ENCODE results near the gene B3GAT1.

Gene B3GAT1

DNA sequence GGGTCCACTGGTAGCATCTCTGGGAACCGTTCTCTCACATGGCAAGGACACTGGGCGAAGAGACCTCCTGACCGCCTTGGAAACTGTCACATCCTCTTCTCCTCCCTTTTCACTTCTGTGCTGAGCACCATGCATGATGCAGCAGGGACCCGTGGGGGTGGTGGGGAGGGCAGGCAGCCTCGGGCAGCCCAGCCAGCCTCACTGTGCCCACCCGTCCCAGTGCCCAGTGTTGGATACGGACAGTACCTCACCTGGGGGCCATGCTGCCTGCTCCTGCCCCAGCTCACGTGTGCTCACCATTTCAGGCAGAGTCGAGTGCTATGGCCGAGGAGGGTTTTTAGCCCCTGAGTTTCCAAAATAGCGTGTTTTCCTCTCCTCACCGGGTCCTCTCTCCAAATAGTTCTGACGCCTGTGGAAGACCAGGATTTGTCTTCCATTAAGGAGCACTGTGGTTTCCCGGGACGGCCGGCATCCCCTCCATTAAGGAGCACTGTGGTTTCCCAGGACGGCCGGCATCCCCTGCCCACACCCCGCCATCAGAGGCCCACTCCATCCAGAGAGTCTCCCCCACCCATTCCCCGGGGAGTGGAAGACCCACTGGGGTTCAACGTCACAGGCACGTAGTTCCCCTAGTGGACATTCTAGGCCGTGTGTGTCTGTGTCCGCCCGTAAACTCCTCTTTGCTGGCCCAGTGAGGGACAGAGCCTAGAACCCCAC is 22.4 kb downstream of the B3GAT1 start:
- DNase-seq = no peak

DNA sequence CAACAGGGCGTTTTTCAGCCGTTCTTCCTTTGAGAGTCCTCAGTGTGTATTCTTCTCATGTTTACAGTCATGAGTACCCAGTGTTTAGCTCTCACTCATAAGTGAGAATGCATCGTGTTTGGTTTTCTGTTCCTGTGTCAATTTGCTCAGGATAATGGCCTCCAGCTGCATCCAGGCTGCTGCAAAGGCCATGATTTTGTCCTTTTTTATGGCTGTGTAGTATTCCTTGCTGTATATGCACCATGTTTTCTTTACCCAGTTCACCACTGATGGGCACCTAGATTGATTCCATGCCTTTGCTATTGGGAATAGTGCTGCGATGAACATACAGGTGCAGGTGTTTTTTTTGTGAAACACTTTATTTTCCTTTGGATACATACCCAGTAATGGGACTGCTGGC is 23.5 kb downstream of the B3GAT1 start:
- DNase-seq = no peak

DNA sequence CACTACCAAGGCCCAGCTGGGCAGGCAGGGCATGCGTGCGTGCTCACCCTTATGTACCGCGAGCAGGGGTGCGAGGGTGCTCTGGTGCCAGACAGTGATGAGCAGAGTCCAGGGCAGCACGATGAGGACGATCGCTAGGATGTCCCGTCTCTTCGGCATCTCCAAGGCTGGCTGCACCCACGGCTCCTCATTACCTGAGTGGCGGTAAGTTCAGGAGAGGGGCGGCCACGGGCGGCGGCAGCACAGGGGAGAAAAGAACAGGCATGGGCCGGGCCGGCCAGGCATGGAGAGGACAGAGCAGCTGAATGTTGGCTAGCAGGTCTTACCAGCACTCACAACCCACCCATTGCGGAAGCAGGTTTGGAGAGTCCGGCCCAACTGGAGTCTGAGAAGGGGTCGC is 24.5 kb downstream of the B3GAT1 start:
- no peak for DNase-seq

DNA sequence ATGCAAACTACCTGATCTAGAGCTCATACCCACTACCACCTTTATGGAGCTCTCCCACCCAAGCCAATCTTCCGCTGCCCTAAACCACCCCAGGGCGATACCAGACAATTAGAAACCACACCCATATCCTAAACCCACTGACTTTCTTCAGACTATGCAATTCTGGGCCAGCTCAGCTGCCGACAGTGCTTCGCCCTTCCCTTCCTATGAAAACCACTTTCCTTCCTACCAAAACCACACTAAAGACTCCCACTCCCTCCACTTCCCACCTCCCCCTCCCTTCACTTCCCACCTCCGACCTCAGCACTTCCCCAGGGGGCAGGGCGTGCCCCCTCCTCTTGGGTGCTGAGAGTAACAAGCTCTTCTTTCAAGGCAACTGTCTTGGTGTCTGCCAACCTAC is 25.1 kb downstream of the B3GAT1 start:
- no peak for DNase-seq

DNA sequence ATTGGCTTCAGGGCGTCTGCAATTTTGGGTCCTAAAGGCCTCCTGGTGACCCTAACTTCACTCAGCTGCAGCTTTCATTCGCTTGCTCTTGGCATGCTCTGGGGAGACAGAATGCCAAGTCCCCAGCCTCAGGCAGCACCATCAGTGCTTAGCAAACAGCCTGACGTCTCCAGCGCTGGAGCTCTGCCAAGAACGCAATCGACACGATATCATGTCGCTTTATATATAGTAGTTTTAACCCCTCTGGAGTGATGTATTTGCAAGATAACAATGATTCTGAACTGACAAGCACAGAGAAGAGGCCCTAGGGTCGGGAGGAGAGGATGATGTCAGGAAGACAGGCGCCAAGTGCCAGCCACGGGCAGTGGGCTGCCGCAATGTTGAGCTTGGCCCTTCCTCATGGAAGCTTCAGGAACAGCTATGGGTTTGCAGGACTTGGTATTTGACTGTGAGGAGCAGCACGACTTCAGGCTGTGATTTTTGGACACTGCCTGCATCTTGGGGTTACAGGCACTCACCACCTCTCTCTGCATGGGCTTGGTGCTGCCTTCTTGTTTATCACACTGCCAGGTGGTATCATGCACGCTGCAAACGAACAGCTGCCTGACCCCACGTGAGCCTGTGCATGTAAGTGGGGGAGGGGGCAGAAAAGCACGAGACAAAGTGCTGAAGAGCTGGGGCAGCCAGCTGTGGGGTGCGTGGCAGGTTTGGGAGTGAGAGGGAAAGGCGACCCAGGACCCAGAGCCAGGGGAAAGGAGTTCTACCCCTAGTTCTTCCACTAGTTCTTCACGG is 26.1 kb downstream of the B3GAT1 start:
- no peak for DNase-seq

DNA sequence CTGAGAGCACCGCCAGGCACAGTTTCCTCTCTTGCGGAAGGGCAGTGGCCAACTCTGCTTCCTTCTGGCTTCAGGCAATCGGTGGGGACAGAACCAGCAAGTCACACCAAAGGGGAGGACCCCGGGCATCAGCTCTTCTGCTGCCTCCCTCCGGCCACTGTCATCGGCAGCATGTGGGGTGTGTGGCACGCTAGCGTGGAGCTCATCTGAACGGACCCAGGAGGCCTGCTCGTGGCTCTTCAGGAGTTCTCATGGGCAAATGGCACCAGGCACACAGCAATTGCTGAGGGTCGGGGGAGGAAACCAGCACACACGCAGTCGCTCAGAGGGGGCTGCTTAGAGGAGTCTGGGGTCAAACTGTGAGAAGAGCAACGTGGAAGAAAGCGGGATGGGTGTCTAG is 26.9 kb downstream of the B3GAT1 start:
- no peak for DNase-seq

DNA sequence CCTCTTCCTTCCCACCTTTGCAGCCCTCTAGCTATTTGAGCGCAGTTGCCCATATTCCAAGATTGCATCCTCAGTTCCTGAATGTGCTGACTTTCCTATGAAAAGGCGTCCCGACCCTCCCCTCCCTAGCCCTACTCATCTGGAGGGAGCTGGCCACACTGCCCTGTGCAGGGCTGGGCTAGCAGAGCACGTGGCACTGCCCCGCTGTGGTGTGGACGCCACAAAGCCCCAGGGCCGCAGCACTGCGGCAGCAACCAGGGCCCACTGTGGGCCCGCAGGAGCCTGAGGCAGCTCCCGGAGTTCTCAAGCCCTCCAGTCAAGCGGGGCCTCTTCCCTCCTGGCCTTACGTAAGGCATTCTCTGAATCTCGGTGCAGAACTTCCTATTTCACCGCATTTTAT is 27.6 kb downstream of the B3GAT1 start:
- DNase-seq = no peak

DNA sequence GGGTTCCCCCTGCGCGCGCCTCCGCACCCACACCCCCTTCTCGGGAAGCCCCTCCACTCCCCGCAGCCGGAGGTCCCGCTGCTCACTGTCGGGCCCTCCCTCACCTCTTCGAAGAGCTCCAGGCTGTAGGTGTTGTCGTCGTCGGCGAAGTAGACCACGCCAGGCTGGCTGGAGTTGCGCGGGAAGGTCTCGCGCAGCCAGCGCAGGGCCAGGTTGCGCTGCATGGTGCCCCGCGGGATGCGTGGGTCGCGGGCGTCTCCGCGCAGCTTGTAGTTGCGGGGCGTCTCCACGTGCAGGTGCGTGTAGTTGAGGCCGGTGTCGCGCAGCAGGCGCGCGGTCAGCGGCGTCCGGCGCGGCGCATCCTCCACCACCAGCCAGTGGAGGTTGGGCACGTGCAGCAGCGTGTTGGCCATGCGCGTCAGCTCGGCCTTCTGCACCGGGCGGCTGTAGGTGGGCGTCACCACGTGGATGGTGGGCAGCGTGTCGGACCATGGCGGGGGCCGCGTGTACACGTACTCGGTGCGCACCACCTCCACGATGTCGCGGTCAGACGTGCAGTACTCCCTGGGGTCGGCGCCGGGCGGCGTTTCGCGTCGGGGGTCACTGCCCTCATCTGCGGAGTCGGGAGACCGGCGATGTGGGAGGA is 28.3 kb downstream of the B3GAT1 start:
- no peak for DNase-seq

DNA sequence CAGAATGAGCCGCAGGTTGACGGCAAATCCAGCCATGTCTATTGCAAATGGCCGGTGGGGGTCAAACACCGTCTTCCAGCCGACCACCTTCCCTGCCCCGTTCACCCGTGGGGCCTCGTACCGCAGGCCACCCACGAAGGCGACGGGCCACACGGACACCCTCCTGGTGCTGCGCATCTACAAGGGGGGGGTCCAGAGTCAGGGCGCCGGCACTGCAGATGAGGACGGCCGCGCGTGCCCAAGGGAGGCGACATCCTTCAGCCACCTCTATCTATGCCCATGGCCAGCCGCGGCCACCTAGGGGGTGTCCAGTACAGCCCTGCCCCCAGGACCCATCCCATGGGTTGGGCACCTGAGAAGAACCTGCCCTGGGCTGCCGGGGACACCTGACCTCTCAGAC is 29.2 kb downstream of the B3GAT1 start:
- DNase-seq = no peak

DNA sequence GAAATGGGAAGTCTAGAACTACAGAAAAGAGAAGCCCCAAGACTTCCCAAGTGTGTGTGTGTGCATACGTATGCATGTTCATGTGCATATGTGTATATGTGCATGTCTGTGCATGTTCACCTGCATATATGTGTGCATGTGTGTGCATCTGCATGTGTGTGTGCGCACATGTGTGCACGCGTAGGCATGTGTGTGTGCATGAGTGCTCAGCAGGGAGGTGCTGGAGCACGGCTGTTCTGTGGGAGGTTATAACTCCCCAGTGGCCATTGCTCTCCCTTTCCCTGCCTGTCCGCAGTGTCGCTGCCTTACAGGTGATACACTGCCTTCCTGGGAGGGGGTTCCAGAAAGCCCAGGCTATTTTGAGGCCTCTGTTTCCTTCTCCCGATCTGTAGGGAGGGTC is 29.8 kb downstream of the B3GAT1 start:
- DNase-seq = no peak

DNA sequence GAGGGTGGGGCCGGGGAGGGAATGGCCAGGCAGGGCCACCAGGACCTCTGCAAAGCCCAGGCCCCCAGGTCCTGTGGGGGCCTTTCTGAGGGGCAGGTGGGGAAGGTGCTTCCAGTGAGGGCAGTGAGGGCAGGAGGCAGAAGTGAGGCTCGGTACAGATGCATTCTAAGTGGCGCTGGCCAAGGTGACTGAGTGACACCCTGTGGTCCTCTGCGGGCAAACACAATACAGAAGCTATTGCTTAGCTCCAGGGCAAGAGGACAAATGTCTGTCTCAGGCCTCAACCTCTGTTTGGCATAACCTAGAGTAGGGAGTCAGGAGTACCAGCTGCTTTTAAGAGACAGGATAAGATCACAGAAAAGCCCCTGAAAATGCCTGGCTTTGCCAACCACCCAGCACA is 31.3 kb downstream of the B3GAT1 start:
- DNase-seq = no peak

DNA sequence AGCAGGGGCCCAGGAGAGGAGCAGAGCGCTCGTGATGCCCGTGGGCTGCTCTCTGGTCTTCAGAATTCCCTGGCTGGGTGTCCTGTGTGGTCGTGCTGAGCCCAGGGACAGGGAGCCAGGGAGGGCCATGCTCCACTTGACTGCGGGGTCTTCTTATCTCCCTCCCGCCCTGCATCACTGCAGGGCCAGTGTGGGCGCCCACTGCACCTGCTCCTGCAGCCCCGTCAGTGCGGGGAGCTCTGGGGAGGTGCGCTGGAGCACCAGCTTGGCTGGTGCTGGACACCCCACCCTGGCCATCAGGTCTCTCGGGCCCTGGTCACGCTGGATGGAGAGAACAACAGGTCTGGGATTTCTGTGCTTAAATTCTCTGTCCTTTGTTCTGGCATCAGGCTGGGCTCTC is 31.8 kb downstream of the B3GAT1 start:
- no peak for DNase-seq

DNA sequence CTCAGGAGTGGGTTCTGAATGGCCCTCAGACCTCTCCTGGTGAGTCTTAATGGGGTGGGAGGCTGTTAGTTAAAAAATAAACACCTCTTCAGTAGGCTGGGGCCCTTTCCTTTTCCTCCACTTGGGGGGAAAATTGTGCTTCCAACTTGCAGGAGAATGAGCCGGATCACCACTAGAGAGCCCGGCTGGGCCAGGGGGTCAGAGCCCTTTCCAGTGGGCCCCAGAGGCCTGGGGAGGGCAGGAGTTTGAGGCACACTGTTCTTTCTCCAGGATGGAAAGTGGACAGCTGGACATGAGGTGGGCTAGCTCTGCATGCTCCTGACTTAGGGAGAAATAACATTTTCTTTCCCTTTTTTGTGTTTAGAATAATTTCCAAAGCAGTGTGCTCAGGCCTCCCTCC is 32.8 kb downstream of the B3GAT1 start:
- no peak for DNase-seq

DNA sequence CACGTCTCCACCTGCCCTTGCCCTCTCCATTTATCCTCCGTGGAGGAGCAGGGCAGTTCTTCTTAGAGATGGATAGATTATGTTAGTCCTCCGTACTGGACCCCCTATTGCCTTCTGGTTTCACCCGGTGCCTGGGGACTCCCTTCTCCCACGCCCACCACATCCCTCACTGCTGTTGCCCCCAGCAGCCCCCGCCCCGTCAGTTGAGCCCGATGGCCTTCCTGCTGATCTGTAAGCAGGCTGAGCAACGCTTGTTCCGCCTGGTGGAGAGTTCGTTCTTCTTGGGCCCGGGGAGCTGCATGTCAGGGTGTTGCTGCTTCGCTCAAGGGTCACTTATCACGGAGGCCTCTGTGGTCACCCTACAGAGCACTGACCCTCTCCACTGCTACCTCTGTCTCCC is 34.2 kb downstream of the B3GAT1 start:
- DNase-seq = no peak

DNA sequence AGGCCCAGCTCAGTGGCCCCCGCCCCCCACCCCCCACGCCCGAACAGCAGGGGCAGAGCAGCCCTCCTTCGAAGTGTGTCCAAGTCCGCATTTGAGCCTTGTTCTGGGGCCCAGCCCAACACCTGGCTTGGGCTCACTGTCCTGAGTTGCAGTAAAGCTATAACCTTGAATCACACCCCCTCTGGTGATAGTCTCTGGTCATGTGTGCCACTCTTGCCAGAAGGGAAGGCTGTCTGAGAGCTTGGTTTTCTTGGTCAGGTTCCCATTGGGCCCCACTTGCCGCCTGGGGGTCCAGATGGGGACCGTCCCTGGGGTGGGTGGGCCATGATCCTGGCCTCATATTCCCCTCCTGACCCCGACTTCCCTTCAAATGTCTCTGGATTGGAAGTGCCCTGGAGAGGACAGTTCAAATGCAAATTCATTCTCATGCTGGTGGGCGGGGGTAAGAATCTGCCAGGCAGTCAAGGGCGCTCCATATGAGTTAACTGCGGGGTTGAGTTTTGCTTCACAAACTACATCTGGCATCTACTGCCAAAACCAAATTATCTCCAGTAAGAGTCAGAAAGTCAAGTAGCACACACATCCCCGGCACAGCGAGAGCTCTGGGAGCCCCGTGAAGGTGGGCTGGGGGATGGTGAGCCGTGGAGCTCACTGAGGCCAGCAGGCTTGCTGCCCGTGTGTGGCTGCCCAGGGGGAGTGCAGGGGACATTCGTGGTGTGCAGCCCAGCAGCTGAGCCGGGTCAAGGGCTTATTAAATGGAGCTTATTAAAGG is 35.7 kb downstream of the B3GAT1 start:
- no peak for DNase-seq

DNA sequence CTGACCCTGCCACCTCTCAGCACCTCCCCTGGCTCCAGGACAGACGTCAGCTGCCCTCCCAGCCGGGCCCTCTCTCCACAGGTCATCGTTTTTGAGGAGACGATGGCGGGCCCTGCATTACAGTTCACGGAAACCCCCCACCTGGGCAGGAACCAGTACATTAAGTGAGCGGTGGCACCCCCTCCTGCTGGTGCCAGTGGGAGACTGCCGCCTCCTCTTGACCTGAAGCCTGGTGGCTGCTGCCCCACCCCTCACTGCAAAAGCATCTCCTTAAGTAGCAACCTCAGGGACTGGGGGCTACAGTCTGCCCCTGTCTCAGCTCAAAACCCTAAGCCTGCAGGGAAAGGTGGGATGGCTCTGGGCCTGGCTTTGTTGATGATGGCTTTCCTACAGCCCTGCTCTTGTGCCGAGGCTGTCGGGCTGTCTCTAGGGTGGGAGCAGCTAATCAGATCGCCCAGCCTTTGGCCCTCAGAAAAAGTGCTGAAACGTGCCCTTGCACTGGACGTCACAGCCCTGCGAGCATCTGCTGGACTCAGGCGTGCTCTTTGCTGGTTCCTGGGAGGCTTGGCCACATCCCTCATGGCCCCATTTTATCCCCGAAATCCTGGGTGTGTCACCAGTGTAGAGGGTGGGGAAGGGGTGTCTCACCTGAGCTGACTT is 37.0 kb downstream of the B3GAT1 start:
- DNase-seq = no peak

DNA sequence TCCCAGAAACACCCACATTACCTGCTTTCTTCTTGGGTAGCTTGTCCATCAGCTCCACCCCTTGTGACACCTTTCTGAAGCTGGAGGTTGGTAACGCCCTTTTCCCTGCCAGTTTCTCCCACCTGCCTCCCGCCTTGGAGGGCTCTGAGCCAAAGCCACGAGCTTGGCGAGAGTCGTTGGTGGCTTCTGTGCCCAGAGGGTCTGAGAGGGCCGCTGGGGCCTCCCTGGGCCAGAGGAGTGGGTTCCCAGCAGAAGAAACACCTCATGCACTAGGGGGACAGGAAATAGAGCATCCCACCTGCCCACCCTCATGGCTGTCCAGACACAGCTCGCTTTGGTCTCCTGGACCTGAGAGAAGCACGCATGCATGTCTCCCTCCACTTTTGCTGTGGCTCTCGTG is 37.9 kb downstream of the B3GAT1 start:
- DNase-seq = no peak

DNA sequence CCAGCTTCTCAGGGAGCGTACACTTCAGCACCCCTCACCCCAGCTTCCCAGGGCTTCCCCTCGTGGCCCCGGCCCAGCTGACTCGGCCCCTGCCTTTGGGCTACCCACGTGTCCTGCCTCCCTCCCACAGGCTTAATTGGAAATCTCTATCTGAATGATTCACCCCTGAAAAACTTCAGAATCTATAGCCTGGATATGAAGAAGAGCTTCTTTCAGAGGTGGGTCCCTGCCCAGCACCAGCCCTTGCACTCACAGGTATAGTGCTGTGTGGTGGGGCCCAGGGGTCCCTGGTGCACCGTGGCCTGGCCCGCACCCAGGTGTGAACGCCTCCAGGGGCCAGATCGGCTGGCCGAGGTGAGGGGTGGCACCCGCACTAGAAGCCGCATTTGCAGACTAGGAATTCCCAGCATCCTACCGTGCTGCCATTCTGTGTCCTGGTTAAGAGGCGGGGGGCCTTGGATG is 38.4 kb downstream of the B3GAT1 start:
- no peak for DNase-seq

DNA sequence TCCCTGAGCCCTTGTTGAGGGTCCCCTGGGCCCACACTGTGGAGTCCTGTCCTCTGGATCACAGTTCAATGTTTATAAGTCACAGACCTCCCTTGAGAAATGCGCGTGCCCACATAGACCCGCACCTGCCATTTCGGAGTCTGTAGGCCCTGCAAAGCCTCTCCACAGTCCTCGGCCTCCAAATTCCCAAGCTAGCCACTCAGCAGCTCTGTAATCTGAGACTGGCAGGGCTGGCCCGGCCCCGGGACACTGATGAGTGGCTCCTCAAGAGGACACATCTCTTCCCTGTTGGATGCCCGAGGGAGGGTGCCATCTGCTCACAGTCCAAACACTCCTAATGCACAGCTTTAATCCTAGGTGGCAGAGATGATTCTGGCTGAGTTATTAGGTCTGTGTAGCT is 39.1 kb downstream of the B3GAT1 start:
- no peak for DNase-seq

DNA sequence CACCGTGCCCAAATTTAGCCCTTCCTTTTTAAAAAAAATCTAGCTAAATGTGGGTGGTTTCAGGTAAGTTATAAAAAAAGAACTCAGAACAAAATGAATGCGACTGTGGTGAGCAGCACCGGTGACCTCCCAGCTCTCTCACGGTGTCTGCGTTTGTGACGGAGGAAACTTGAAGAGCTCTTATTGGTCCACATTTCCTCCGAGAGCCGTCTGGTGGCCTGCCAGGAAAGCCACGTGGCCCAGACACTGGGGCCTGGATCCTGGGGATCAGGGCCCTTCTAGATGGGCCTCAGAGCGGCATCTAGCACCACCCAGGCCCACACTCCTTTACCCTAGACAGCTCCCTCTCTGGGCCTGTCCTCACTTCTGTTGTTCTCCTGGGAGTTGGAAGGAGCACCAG is 39.5 kb downstream of the B3GAT1 start:
- no peak for DNase-seq

DNA sequence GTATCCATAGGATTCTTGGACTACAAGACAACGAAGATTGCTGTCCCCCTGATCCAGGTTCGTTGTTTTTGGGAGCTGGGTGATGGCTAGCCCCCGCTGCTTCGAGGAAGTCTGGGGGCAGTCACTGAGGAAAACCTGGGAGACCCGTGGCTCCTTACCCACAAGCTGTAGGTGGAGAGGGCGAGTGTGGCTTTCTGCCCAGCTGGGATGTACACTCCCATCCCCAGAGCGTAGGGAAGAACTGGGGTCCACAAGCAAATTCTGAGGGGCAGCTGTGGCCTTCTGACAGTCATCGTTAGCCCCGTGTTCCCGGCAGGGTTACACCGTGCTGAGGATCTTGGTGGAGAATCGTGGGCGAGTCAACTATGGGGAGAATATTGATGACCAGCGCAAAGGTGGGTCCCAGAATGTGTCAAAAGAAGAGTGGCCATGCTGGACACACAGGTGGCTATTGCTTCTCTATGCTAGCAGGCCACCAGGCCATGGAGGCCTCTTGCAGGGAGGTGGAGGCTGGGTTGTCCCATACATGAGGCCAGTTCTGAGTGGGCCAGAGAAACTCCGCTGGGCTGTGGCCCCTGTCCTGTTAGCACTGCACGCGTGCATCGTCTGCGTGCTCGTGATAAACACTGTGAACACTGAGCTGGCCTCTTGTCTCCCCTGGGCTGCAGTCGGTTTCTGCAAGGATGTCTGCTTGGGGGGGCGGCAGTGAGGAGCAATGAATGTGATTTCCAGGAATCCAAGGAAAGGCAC is 40.4 kb downstream of the B3GAT1 start:
- DNase-seq = no peak

Measured in SIG-M5 (cell line).